ENCODE data around the gene SERPINI1. TPM values are rescaled to one million over a fixed set of nuclear protein-coding genes. Genes with fewer than 3 reads are reported as not detected.

SERPINI1 gene
- total RNA-seq, 1 experiment from 2014 or later = 6.0 TPM

DNA sequence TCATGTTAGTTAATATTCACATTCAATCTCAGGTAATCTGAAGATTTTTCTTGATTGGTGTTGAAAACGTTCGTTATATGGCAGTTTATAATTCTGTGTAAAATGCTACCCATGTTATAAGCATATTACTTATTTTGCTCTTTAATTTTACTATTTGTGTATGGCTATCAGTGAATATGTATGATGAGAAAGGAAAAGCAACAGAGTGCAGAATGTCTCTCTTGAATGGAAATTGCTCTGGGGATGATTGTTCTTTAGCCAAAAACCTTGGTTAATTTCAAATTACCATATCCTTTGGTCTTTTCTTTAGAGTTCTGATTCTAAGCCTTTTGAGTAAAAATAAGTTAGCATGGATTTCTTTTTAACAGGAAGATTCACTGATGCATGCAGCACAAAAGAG, 2.5 kb downstream of the SERPINI1 start:
- Histone ChIP-seq H3K79me2 (ENCODE audit: insufficient read depth, low read length) (peaks cover 3% of the 10 kb centered on the region; the same call in 1 of the 2 replicates), H3K4ac (ENCODE audit: low read depth, low read length) (no peak overlapping the region), H3K14ac (ENCODE audit: insufficient read depth, low read length) (no peak overlapping the region), H3K9ac (ENCODE audit: extremely low read depth, insufficient read length, low read length) (no peak overlapping the region), H2AFZ (ENCODE audit: low read length) (no peak overlapping the region), H3K9me3 (ENCODE audit: control insufficient read depth, low read depth, low read length) (no peaks in the 10 kb centered on the region), H2BK12ac (ENCODE audit: insufficient read length, low read depth, low read length) (no peak overlapping the region), H4K5ac (ENCODE audit: insufficient read length, low read depth, low read length) (no peak overlapping the region), H2BK15ac (ENCODE audit: low read depth, low read length) (no peak overlapping the region), H2AK5ac (ENCODE audit: insufficient read length, low read length) (no peak overlapping the region), H2BK20ac (ENCODE audit: low read depth, low read length, poor library complexity, severe bottlenecking) (no peak overlapping the region), H3K4me2 (ENCODE audit: insufficient read depth, insufficient read length, low read length) (no peak overlapping the region), H3K4me1 (ENCODE audit: insufficient read depth, low read length) (no peaks in the 10 kb centered on the region), H3K56ac (ENCODE audit: insufficient read length, low read depth, low read length) (no peak overlapping the region), H4K91ac (ENCODE audit: insufficient read length, low read depth, low read length) (no peak overlapping the region), H3K27ac (ENCODE audit: insufficient read length, low read depth, low read length) (no peak overlapping the region), H3K27me3 (ENCODE audit: insufficient read depth, low read length) (no peaks in the 10 kb centered on the region), H3T11ph (ENCODE audit: low read length) (no peak overlapping the region), H3K79me1 (ENCODE audit: insufficient read depth, low read depth, low read length, poor library complexity, severe bottlenecking) (no peaks in the 10 kb centered on the region), H2BK120ac (ENCODE audit: low read depth, low read length, poor library complexity, severe bottlenecking) (no peak overlapping the region), H4K20me1 (ENCODE audit: control insufficient read depth, insufficient read depth, insufficient read length) (no peaks in the 10 kb centered on the region), H3K23ac (ENCODE audit: insufficient read length, low read depth, low read length) (no peak overlapping the region), H3K23me2 (ENCODE audit: insufficient read length, low read depth, low read length, poor library complexity, severe bottlenecking) (no peaks in the 10 kb centered on the region), H3K18ac (ENCODE audit: insufficient read length, low read depth, low read length) (no peak overlapping the region), H4K8ac (replicated peaks; ENCODE audit: insufficient read length, low read depth, low read length) (no peak overlapping the region), H2BK5ac (ENCODE audit: insufficient read length, low read length) (no peak overlapping the region)
- no peak for DNase-seq
- Mint-ChIP-seq H3K27me3 (ENCODE audit: low read depth) (no peaks in the 10 kb centered on the region), H3K36me3 (ENCODE audit: insufficient read depth in 1 of 3, low read depth in 3 of 3) (no peaks in the 10 kb centered on the region), H3K9me3 (no peaks in the 10 kb centered on the region), H3K4me1 (peaks cover 11 to 13% of the 10 kb centered on the region in 2 experiments), H3K27ac (no peak overlapping the region), H3K4me3 (no peak overlapping the region)
- TF ChIP-seq, protein P1, sequence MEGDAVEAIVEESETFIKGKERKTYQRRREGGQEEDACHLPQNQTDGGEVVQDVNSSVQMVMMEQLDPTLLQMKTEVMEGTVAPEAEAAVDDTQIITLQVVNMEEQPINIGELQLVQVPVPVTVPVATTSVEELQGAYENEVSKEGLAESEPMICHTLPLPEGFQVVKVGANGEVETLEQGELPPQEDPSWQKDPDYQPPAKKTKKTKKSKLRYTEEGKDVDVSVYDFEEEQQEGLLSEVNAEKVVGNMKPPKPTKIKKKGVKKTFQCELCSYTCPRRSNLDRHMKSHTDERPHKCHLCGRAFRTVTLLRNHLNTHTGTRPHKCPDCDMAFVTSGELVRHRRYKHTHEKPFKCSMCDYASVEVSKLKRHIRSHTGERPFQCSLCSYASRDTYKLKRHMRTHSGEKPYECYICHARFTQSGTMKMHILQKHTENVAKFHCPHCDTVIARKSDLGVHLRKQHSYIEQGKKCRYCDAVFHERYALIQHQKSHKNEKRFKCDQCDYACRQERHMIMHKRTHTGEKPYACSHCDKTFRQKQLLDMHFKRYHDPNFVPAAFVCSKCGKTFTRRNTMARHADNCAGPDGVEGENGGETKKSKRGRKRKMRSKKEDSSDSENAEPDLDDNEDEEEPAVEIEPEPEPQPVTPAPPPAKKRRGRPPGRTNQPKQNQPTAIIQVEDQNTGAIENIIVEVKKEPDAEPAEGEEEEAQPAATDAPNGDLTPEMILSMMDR (conservative IDR thresholded peaks at IDR 0.05) = no peak
- no CpG with 5 or more reads among the region's 2 CpGs for WGBS (ENCODE audit: extremely low coverage, insufficient read length, low lambda C conversion rate)

Measured in H9 (cell line).